ENCODE data around the gene QSER1. TPM values are rescaled to one million over a fixed set of nuclear protein-coding genes. Genes with fewer than 3 reads are reported as not detected.

QSER1 gene
- total and polyA plus RNA-seq, 9 of the 15 experiments (the other 6 are each of a cell fraction or from before 2014, with no cell fraction given): 5.8 to 33.6 (median 22.3) TPM

DNA sequence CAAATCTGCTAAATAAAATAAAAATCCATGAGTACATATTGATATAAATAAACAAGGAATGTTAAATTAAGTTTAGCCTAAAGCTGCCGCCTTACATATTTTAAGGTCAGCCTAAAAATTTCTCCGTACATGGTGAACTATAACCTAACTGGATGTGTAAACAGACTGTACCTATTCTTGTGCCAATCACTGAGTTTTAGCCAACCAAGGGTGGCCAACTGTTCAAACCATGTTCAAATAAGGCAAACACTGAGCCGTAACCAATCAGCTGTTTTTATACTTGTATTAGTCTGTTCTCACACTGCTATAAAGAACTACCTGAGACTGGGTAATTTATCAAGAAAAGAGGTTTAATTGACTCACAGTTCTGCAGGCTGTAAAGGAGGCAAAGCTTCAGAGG is 8.6 kb upstream of the QSER1 start:
- H3K4me2 ChIP-seq (ENCODE audit: insufficient read depth, low read length): no peak overlapping the region
- no peak for FAIRE-seq
- ChIA-PET POLR2A (interaction anchor here (0.6 to 1.9 kb wide), 2 partner anchors 8 to 274 kb away, joined by 3 to 5 read pairs; partner anchors contain the start of gene QSER1), CTCF (ENCODE audit: low intra/inter-chr PET ratio) (interaction anchor here (1.3 kb wide), 1 partner anchor 182 kb away, joined by 7 read pairs; no protein-coding TSS in a partner anchor)
- H3K79me2 ChIP-seq (ENCODE audit: control insufficient read depth, insufficient read depth, low read length): no peaks in the 10 kb centered on the region
- H4K20me1 ChIP-seq (replicated peaks; ENCODE audit: control insufficient read depth, insufficient read depth, low read length): no peaks in the 10 kb centered on the region
- no peak overlapping the region for H3K27ac ChIP-seq (ENCODE audit: extremely low read depth, low read depth, low read length)
- no TSS peak for BruUV-seq (replicated peaks)
- no peak overlapping the region for H3K9ac ChIP-seq (ENCODE audit: insufficient read depth in 1 of 2, low read depth in 2 of 2, low read length in 2 of 2)
- no peak for ATAC-seq
- in situ Hi-C loops (cut with MboI) (no loop called here), intact Hi-C loops (cut with micrococcal nuclease) (loop anchor here (5.0 to 10.0 kb wide), 2 partner anchors 81 to 178 kb away; no protein-coding TSS in a partner anchor)
- H3K4me1 ChIP-seq (replicated peaks in 1 of 2; ENCODE audit: control insufficient read depth in 2 of 2, insufficient read depth in 2 of 2, low read length in 2 of 2): no peaks in the 10 kb centered on the region
- H3K36me3 ChIP-seq (ENCODE audit: control insufficient read depth, insufficient read depth, low read length): no peaks in the 10 kb centered on the region
- peaks cover 0 to 6% of the 10 kb centered on the region in 2 experiments; a peak in 2 of 5 replicates for H3K27me3 ChIP-seq (ENCODE audit: control insufficient read depth in 2 of 2, insufficient read depth in 2 of 2, low read length in 2 of 2)
- DNase-seq (ENCODE audit: extremely low read depth in 1 of 4, low spot score in 3 of 4): no peak
- H3K4me3 ChIP-seq: no peak overlapping the region
- no peaks in the 10 kb centered on the region for H3K9me3 ChIP-seq (replicated peaks; ENCODE audit: control insufficient read depth, insufficient read depth, low read depth, low read length)
- no peaks in the 10 kb centered on the region for H3K9me1 ChIP-seq (ENCODE audit: control insufficient read depth, insufficient read depth, low read length)
- WGBS (ENCODE audit: insufficient coverage, low coverage, missing lambda C conversion rate): 7% methylated on average over 3 of the region's 3 CpGs
- H2AFZ ChIP-seq (ENCODE audit: low read depth, low read length): no peak overlapping the region
- TF ChIP-seq BCLAF1 (IDR thresholded peaks at IDR 0.05; ENCODE audit: borderline replicate concordance in 1 of 2, control insufficient read depth in 1 of 2, low read depth in 2 of 2, low read length in 1 of 2): no peak
- TF ChIP-seq IRF1 (CRISPR knock-in tag; IDR thresholded peaks at IDR 0.05; ENCODE audit: borderline replicate concordance): no peak
- TF ChIP-seq, protein P1, sequence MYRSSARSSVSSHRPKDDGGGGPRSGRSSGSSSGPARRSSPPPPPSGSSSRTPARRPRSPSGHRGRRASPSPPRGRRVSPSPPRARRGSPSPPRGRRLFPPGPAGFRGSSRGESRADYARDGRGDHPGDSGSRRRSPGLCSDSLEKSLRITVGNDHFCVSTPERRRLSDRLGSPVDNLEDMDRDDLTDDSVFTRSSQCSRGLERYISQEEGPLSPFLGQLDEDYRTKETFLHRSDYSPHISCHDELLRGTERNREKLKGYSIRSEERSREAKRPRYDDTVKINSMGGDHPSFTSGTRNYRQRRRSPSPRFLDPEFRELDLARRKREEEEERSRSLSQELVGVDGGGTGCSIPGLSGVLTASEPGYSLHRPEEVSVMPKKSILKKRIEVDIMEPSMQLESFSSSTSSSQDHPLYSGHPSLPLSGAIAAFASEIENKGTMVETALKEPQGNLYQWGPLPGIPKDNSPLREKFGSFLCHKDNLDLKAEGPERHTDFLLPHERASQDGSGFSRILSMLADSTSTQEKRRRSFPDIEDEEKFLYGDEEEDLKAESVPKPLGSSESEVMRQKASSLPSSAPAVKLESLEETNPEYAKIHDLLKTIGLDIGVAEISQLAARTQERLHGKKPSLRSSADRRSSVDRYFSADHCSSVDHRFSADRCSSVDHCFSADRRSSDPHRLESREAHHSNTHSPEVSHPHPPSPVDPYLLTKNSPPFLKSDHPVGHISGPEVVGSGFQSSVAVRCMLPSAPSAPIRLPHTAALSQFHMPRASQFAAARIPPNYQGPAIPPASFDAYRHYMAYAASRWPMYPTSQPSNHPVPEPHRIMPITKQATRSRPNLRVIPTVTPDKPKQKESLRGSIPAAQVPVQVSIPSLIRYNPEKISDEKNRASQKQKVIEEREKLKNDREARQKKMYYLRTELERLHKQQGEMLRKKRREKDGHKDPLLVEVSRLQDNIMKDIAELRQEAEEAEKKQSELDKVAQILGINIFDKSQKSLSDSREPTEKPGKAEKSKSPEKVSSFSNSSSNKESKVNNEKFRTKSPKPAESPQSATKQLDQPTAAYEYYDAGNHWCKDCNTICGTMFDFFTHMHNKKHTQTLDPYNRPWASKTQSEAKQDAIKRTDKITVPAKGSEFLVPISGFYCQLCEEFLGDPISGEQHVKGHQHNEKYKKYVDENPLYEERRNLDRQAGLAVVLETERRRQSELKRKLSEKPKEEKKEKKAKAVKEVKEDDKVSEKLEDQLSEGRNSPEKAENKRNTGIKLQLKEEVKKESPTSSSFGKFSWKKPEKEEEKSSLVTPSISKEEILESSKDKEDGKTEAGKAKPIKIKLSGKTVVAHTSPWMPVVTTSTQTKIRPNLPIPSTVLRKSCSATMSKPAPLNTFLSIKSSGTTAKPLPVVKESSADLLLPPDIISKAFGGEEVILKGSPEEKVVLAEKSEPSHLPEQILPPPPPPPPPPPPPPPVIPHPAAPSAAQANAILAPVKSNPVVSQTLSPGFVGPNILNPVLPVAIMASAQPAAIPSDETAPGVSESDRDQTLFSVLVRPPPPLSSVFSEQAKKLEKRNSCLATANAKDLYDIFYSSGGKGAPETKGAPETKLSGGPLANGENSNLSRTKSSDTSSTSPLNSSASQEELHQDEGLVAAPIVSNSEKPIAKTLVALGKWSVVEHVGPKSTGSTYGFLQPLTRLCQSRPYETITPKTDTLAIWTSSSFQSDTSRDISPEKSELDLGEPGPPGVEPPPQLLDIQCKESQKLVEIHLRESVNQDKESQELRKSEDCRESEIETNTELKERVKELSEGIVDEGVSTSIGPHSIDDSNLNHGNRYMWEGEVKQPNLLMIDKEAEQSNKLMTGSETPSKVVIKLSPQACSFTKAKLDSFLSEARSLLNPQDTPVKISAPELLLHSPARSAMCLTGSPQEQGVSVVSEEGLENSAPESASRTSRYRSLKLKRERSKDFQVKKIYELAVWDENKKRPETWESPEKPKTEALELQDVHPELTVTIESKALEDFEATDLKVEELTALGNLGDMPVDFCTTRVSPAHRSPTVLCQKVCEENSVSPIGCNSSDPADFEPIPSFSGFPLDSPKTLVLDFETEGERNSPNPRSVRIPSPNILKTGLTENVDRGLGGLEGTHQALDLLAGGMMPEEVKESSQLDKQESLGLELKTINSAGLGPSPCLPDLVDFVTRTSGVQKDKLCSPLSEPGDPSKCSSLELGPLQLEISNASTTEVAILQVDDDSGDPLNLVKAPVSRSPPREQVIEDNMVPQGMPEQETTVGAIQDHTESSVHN (IDR thresholded peaks at IDR 0.05; ENCODE audit: borderline replicate concordance in 1 of 2, low read depth in 1 of 2): no peak
- no peak for TF ChIP-seq YY1 (IDR thresholded peaks at IDR 0.05; ENCODE audit: borderline replicate concordance in 1 of 3, control insufficient read depth in 1 of 3, extremely low read depth in 1 of 3, insufficient read depth in 3 of 3, insufficient read length in 1 of 3, insufficient replicate concordance in 2 of 3, low read depth in 1 of 3, low read length in 2 of 3)
- TF ChIP-seq, protein P2, sequence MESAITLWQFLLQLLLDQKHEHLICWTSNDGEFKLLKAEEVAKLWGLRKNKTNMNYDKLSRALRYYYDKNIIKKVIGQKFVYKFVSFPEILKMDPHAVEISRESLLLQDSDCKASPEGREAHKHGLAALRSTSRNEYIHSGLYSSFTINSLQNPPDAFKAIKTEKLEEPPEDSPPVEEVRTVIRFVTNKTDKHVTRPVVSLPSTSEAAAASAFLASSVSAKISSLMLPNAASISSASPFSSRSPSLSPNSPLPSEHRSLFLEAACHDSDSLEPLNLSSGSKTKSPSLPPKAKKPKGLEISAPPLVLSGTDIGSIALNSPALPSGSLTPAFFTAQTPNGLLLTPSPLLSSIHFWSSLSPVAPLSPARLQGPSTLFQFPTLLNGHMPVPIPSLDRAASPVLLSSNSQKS (CRISPR knock-in tag; IDR thresholded peaks at IDR 0.05): no peak
- TF ChIP-seq TCF3 (CRISPR knock-in tag; IDR thresholded peaks at IDR 0.05): no peak
